Measurements from ENCODE around the gene NPRL2. TPM values are rescaled to one million over a fixed set of nuclear protein-coding genes. Genes with fewer than 3 reads are reported as not detected.

The NPRL2 gene
- total and polyA plus RNA-seq, 2 of the 13 experiments (the other 11 are each of a cell fraction or from before 2014, with no cell fraction given), result 30.6 to 51.4 TPM

GRCh38 chr3:50355829-50356552 lies 5.4 kb upstream of the NPRL2 start:
- H3K27me3 ChIP-seq (ENCODE audit: control insufficient read depth in 1 of 2, insufficient read depth in 2 of 2, low read length in 2 of 2), result no peaks in the 10 kb centered on the region
- WGBS (ENCODE audit: low lambda C conversion rate), result 96% methylated on average over 4 of the region's 5 CpGs
- H3K79me2 ChIP-seq (ENCODE audit: insufficient read depth, low read length), result peaks cover 39% of the 10 kb centered on the region
- CTCF ChIA-PET (ENCODE audit: low intra/inter-chr PET ratio, low total read pairs), result no interaction called here
- peaks cover 25% of the 10 kb centered on the region for H4K20me1 ChIP-seq (ENCODE audit: insufficient read depth, low read length)
- H3K9ac ChIP-seq (ENCODE audit: insufficient read depth, low read depth, low read length), result peak overlapping the region; percentile 91; the same call in 1 of the 2 replicates
- no peak for ATAC-seq
- peak overlapping the region; percentile 94 for H3K4me2 ChIP-seq (ENCODE audit: low read depth, low read length)
- FAIRE-seq, result peak; percentile 15
- peak overlapping the region in 2 of 3 experiments; percentile 29 to 88; a peak in 4 of 6 replicates for H3K4me3 ChIP-seq (replicated peaks in 1 of 3; ENCODE audit: insufficient read depth in 1 of 3, low read depth in 2 of 3, low read length in 3 of 3)
- peaks cover 49% of the 10 kb centered on the region for H3K4me1 ChIP-seq (ENCODE audit: insufficient read depth, low read length)
- peaks cover 10 to 31% of the 10 kb centered on the region in 2 experiments; a peak in 4 of 5 replicates for H3K36me3 ChIP-seq (replicated peaks in 1 of 2; ENCODE audit: control insufficient read depth in 1 of 2, insufficient read depth in 2 of 2, low read length in 2 of 2)
- H3K27ac ChIP-seq (ENCODE audit: extremely low read length, insufficient read depth, low read length), result no peak overlapping the region
- no peak for DNase-seq (ENCODE audit: low spot score)
- POLR2A ChIA-PET, result interaction anchor here (1.5 kb wide), 2 partner anchors 19 to 57 kb away, joined by 4 to 8 read pairs; partner anchors contain the start of genes HYAL3 and NAA80
- H2AFZ ChIP-seq (ENCODE audit: low read length), result no peak overlapping the region
- in situ Hi-C loops (cut with HindIII; ENCODE audit: extremely low pct_ligation_motif_present, low pct_unique_long_range_greater_than_20kb) (no loop called here), intact Hi-C loops (cut with micrococcal nuclease; ENCODE audit: unreplicated experiment) (no loop called here)
- no peaks in the 10 kb centered on the region for H3K9me3 ChIP-seq (ENCODE audit: low read length)
- no TSS peak for BruUV-seq (replicated peaks)
- TF ChIP-seq ZNF577 (CRISPR knock-in tag; IDR thresholded peaks at IDR 0.05; ENCODE audit: borderline replicate concordance, low read depth) (no peak), ZFX (CRISPR knock-in tag; IDR thresholded peaks at IDR 0.05; ENCODE audit: low read depth) (peak; percentile 29; the same call in 1 of the 2 replicates), FOXK2 (IDR thresholded peaks at IDR 0.05) (no peak), SIX1 (CRISPR knock-in tag; IDR thresholded peaks at IDR 0.05; ENCODE audit: borderline replicate concordance) (no peak), JUN (CRISPR knock-in tag; IDR thresholded peaks at IDR 0.05) (no peak), ZNF720 (CRISPR knock-in tag; IDR thresholded peaks at IDR 0.05) (no peak), SIX4 (CRISPR knock-in tag; IDR thresholded peaks at IDR 0.05) (no peak), RFX3 (CRISPR knock-in tag; IDR thresholded peaks at IDR 0.05) (no peak), DPF2 (CRISPR knock-in tag; IDR thresholded peaks at IDR 0.05; ENCODE audit: borderline replicate concordance, low read depth) (no peak), ZNF816 (CRISPR knock-in tag; IDR thresholded peaks at IDR 0.05; ENCODE audit: borderline replicate concordance) (no peak), JUNB (CRISPR knock-in tag; IDR thresholded peaks at IDR 0.05; ENCODE audit: borderline replicate concordance) (no peak), SRSF4 (IDR thresholded peaks at IDR 0.05; ENCODE audit: low read depth, low read length, poor library complexity, severe bottlenecking) (no peak), CTCF (CRISPR knock-in tag; IDR thresholded peaks at IDR 0.05) (peak; percentile 52), ZNF569 (CRISPR knock-in tag; IDR thresholded peaks at IDR 0.05; ENCODE audit: borderline replicate concordance) (no peak), HMGXB4 (CRISPR knock-in tag; IDR thresholded peaks at IDR 0.05; ENCODE audit: borderline replicate concordance in 1 of 2, low read depth in 1 of 2) (0 out of 4 replicates have a peak, but pooled peaks of 1 of the 2 experiments have one; percentile 36), ZFY (CRISPR knock-in tag; IDR thresholded peaks at IDR 0.05) (0 out of 2 replicates have a peak, but pooled peaks have one; percentile 21), SATB2 (CRISPR knock-in tag; IDR thresholded peaks at IDR 0.05) (no peak), KDM2A (CRISPR knock-in tag; IDR thresholded peaks at IDR 0.05; ENCODE audit: borderline replicate concordance, low read depth) (no peak), STAG1 (CRISPR knock-in tag; IDR thresholded peaks at IDR 0.05) (peak; percentile 20; the same call in 1 of the 2 replicates), GABPA (IDR thresholded peaks at IDR 0.05; ENCODE audit: low read depth, low read length) (no peak), GABPA (CRISPR knock-in tag; IDR thresholded peaks at IDR 0.05; ENCODE audit: low read depth) (no peak), ATM (IDR thresholded peaks at IDR 0.05; ENCODE audit: borderline replicate concordance) (no peak), MYC (CRISPR knock-in tag; IDR thresholded peaks at IDR 0.05; ENCODE audit: borderline replicate concordance) (0 out of 2 replicates have a peak, but pooled peaks have one; percentile 16)

Measured in HepG2 (cell line).